H1 (cell line): Measurements from ENCODE around the gene KREMEN1.

Experiments
- KDM1A ChIP-seq: fragments of 200-600, 300-600 bp; sonication (generic); IDR thresholded peaks from 2 replicates; pipeline ENCODE4 v1.7.1; 2016; ENCODE audit warnings: mild to moderate bottlenecking, low read length, borderline replicate concordance
- MAFK ChIP-seq: IDR thresholded peaks from 2 replicates; pipeline ENCODE4 v1.6.1; 2012; ENCODE audit warnings: low read depth, mild to moderate bottlenecking, improper control_type of control experiment, low read length

GRCh38 chr22:29172216-29172615 is 99.4 kb downstream of the KREMEN1 start:
- no peak for TF ChIP-seq KDM1A
- no peak for TF ChIP-seq MAFK
